Measurements from ENCODE around the gene RAPGEF1. TPM values are rescaled to one million over a fixed set of nuclear protein-coding genes. Genes with fewer than 3 reads are reported as not detected.

RAPGEF1 gene
- total and polyA plus RNA-seq, 5 donors from 2014 or later = 3.8 to 159 (median 4.6) TPM

GRCh38 chr9:131704988-131705387, 34.9 kb downstream of the RAPGEF1 start:
- Histone ChIP-seq H3K27ac (ENCODE audit: insufficient read depth, low read length, poor library complexity, severe bottlenecking) (no peak overlapping the region), H3K4me1 (ENCODE audit: control insufficient read depth, insufficient read depth, low read length, poor library complexity, severe bottlenecking) (peaks cover 45% of the 10 kb centered on the region)
- ATAC-seq (ENCODE audit: low read depth in 2 of 2) = no peak

DNA sequence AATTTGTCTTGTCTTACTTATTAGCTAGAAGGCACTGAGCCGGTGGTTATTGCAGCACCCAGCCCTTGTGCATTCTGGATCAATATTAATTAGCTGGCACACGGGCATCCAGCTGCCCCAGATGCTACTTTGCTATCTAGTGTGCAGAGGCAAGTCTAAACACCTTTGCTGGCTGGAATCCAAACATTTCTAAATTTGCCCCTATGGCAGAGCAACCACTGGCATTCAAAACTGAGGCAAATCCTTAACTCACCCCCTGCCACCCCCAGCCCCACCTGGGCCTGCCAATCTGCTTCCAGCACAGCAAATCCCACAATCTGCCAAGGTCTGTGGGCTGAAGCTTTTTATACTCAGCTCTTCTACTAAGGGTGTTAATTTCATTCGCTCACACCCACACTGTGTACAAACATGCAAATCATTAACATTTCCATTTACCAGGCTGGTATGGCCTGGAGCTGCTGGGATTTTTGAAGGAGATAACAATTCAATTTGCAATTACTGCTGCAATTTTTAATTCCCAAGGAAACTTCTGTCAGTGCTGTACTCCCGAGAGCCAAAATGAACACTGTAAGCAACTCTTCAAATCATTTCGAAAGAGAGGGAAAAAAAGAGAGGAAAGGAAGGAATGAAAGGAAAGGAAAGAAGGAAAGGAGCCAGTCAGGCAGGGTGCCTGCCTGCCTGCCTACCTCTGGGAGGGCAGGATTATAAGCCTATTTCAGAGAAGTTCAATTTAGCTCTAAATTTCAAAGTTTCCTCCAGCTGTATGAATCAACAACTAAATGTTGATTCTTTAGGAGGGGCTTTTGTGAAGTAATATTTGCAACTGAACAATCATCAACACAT, 35.5 kb downstream of the RAPGEF1 start:
- Mint-ChIP-seq H3K36me3 (peaks cover 3% of the 10 kb centered on the region), H3K4me3 (no peak overlapping the region), H3K4me1 (peaks cover 42 to 89% (median 65%) of the 10 kb centered on the region in 4 donors), H3K27ac (peak overlapping the region in 2 of 3 donors; percentile 10 to 87), H3K9me3 (no peaks in the 10 kb centered on the region), H3K27me3 (no peaks in the 10 kb centered on the region)
- ATAC-seq (ENCODE audit: low read depth in 2 of 2) (no peak), DNase-seq (no peak)
- no peaks in the 10 kb centered on the region for H3K9me3 ChIP-seq (ENCODE audit: control insufficient read depth in 2 of 2, low read length in 2 of 2)
- H3K27ac ChIP-seq (ENCODE audit: insufficient read depth, low read length, poor library complexity, severe bottlenecking) = no peak overlapping the region
- H3K4me1 ChIP-seq (ENCODE audit: control insufficient read depth, insufficient read depth, low read length, poor library complexity, severe bottlenecking) = peaks cover 43% of the 10 kb centered on the region
- no peaks in the 10 kb centered on the region for H3K27me3 ChIP-seq (ENCODE audit: control insufficient read depth, insufficient read depth, low read length)
- H3K36me3 ChIP-seq (ENCODE audit: control insufficient read depth, insufficient read depth, low read length) = no peaks in the 10 kb centered on the region
- no peak overlapping the region for H3K4me3 ChIP-seq (ENCODE audit: low read depth, low read length)

More at GRCh38 chr9:131704988-131705387, 34.9 kb downstream of the RAPGEF1 start:
- Histone ChIP-seq H3K27me3 (ENCODE audit: control insufficient read depth, insufficient read depth, low read length) (no peaks in the 10 kb centered on the region), H3K36me3 (ENCODE audit: control insufficient read depth, insufficient read depth, low read length) (no peaks in the 10 kb centered on the region), H3K4me3 (ENCODE audit: low read depth, low read length) (peak overlapping the region; percentile 14), H3K9me3 (ENCODE audit: control insufficient read depth in 2 of 2, low read length in 2 of 2) (no peaks in the 10 kb centered on the region)
- no peaks in the 10 kb centered on the region for H3K27me3 Mint-ChIP-seq
- H3K4me3 Mint-ChIP-seq = no peak overlapping the region
- no peaks in the 10 kb centered on the region for H3K9me3 Mint-ChIP-seq
- no peaks in the 10 kb centered on the region for H3K36me3 Mint-ChIP-seq
- no peak for DNase-seq
- peak overlapping the region in 1 of 3 donors; percentile 87 for H3K27ac Mint-ChIP-seq
- H3K4me1 Mint-ChIP-seq = peaks cover 40 to 89% (median 66%) of the 10 kb centered on the region in 4 donors

GRCh38 chr9:131703697-131704096, 36.2 kb downstream of the RAPGEF1 start:
- no peak overlapping the region for H3K27ac ChIP-seq (ENCODE audit: insufficient read depth, low read length, poor library complexity, severe bottlenecking)
- H3K9me3 Mint-ChIP-seq = no peaks in the 10 kb centered on the region
- no peak overlapping the region for H3K4me3 ChIP-seq (ENCODE audit: low read depth, low read length)
- no peak overlapping the region for H3K4me3 Mint-ChIP-seq
- ATAC-seq (ENCODE audit: low read depth in 2 of 2) = no peak
- H3K36me3 ChIP-seq (ENCODE audit: control insufficient read depth, insufficient read depth, low read length) = no peaks in the 10 kb centered on the region
- no peaks in the 10 kb centered on the region for H3K27me3 ChIP-seq (ENCODE audit: control insufficient read depth, insufficient read depth, low read length)
- H3K4me1 Mint-ChIP-seq = peaks cover 42 to 92% (median 66%) of the 10 kb centered on the region in 4 donors
- DNase-seq = no peak
- peak overlapping the region in 1 of 3 donors; percentile 87 for H3K27ac Mint-ChIP-seq
- H3K27me3 Mint-ChIP-seq = no peaks in the 10 kb centered on the region
- peaks cover 7% of the 10 kb centered on the region for H3K36me3 Mint-ChIP-seq
- H3K4me1 ChIP-seq (ENCODE audit: control insufficient read depth, insufficient read depth, low read length, poor library complexity, severe bottlenecking) = peaks cover 39% of the 10 kb centered on the region
- H3K9me3 ChIP-seq (ENCODE audit: control insufficient read depth in 2 of 2, low read length in 2 of 2) = no peaks in the 10 kb centered on the region

GRCh38 chr9:131702911-131703310, 37.0 kb downstream of the RAPGEF1 start:
- H3K27ac ChIP-seq (ENCODE audit: insufficient read depth, low read length, poor library complexity, severe bottlenecking) = no peak overlapping the region
- Mint-ChIP-seq H3K9me3 (no peaks in the 10 kb centered on the region), H3K36me3 (peaks cover 7% of the 10 kb centered on the region), H3K4me3 (no peak overlapping the region), H3K27ac (no peak overlapping the region), H3K4me1 (peaks cover 37 to 94% (median 67%) of the 10 kb centered on the region in 4 donors), H3K27me3 (no peaks in the 10 kb centered on the region)
- no peaks in the 10 kb centered on the region for H3K36me3 ChIP-seq (ENCODE audit: control insufficient read depth, insufficient read depth, low read length)
- no peak for DNase-seq
- no peaks in the 10 kb centered on the region for H3K27me3 ChIP-seq (ENCODE audit: control insufficient read depth, insufficient read depth, low read length)
- no peaks in the 10 kb centered on the region for H3K9me3 ChIP-seq (ENCODE audit: control insufficient read depth in 2 of 2, low read length in 2 of 2)
- peaks cover 35% of the 10 kb centered on the region for H3K4me1 ChIP-seq (ENCODE audit: control insufficient read depth, insufficient read depth, low read length, poor library complexity, severe bottlenecking)
- H3K4me3 ChIP-seq (ENCODE audit: low read depth, low read length) = no peak overlapping the region
- no peak for ATAC-seq (ENCODE audit: low read depth in 2 of 2)

DNA sequence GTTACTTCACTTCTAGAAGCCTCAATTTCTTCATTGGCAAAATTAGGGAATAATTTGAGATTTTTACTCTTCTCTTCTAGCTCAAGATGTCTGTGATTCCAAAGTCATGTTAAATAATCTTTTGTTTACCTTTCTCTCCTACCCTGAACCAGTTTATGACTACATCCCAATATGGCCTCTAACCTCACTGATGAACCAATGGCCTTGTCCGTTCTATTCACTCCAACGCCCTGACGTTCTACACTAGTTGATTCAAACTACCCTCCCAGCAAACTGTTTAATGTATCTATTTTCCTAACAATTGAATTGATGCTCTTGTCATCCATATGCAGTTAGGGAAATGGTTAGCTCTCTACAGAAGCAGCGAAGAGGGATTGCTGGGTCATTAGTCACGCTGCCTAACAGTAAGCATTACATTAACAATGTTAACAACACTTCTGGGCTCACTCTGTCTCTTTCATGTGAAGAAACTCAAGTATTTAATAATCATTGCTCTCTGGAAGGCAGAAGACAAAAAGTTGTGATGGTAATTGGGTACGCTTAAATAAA, 38.0 kb downstream of the RAPGEF1 start:
- no peak overlapping the region for H3K4me3 Mint-ChIP-seq

GRCh38 chr9:131701436-131701781, 38.5 kb downstream of the RAPGEF1 start:
- Histone ChIP-seq H3K4me1 (ENCODE audit: control insufficient read depth, insufficient read depth, low read length, poor library complexity, severe bottlenecking) (peaks cover 40% of the 10 kb centered on the region), H3K27me3 (ENCODE audit: control insufficient read depth, insufficient read depth, low read length) (no peaks in the 10 kb centered on the region), H3K9me3 (ENCODE audit: control insufficient read depth in 2 of 2, low read length in 2 of 2) (no peaks in the 10 kb centered on the region), H3K4me3 (ENCODE audit: low read depth, low read length) (no peak overlapping the region), H3K27ac (ENCODE audit: insufficient read depth, low read length, poor library complexity, severe bottlenecking) (no peak overlapping the region), H3K36me3 (ENCODE audit: control insufficient read depth, insufficient read depth, low read length) (no peaks in the 10 kb centered on the region)
- peaks cover 7% of the 10 kb centered on the region for H3K36me3 Mint-ChIP-seq
- ATAC-seq (ENCODE audit: low read depth in 2 of 2) (no peak), DNase-seq (no peak)
- H3K4me3 Mint-ChIP-seq = no peak overlapping the region
- no peaks in the 10 kb centered on the region for H3K27me3 Mint-ChIP-seq
- peaks cover 32 to 95% (median 68%) of the 10 kb centered on the region in 4 donors for H3K4me1 Mint-ChIP-seq
- no peaks in the 10 kb centered on the region for H3K9me3 Mint-ChIP-seq
- H3K27ac Mint-ChIP-seq = no peak overlapping the region

More for the DNA sequence above, 38.0 kb downstream of the RAPGEF1 start:
- H3K36me3 Mint-ChIP-seq = peaks cover 7% of the 10 kb centered on the region
- no peaks in the 10 kb centered on the region for H3K36me3 ChIP-seq (ENCODE audit: control insufficient read depth, insufficient read depth, low read length)
- H3K4me3 ChIP-seq (ENCODE audit: low read depth, low read length) = no peak overlapping the region
- H3K9me3 Mint-ChIP-seq = no peaks in the 10 kb centered on the region
- no peak overlapping the region for H3K27ac ChIP-seq (ENCODE audit: insufficient read depth, low read length, poor library complexity, severe bottlenecking)
- H3K27me3 ChIP-seq (ENCODE audit: control insufficient read depth, insufficient read depth, low read length) = no peaks in the 10 kb centered on the region
- peaks cover 31 to 95% (median 67%) of the 10 kb centered on the region in 4 donors for H3K4me1 Mint-ChIP-seq
- ATAC-seq (ENCODE audit: low read depth in 2 of 2) (no peak), DNase-seq (no peak)
- peaks cover 40% of the 10 kb centered on the region for H3K4me1 ChIP-seq (ENCODE audit: control insufficient read depth, insufficient read depth, low read length, poor library complexity, severe bottlenecking)
- H3K27ac Mint-ChIP-seq = no peak overlapping the region
- H3K27me3 Mint-ChIP-seq = no peaks in the 10 kb centered on the region
- no peaks in the 10 kb centered on the region for H3K9me3 ChIP-seq (ENCODE audit: control insufficient read depth in 2 of 2, low read length in 2 of 2)

GRCh38 chr9:131700765-131701435, 39.0 kb downstream of the RAPGEF1 start:
- no peak overlapping the region for H3K4me3 Mint-ChIP-seq
- Histone ChIP-seq H3K4me3 (ENCODE audit: low read depth, low read length) (no peak overlapping the region), H3K27ac (ENCODE audit: insufficient read depth, low read length, poor library complexity, severe bottlenecking) (no peak overlapping the region), H3K4me1 (ENCODE audit: control insufficient read depth, insufficient read depth, low read length, poor library complexity, severe bottlenecking) (peaks cover 37% of the 10 kb centered on the region), H3K27me3 (ENCODE audit: control insufficient read depth, insufficient read depth, low read length) (no peaks in the 10 kb centered on the region), H3K9me3 (ENCODE audit: control insufficient read depth in 2 of 2, low read length in 2 of 2) (no peaks in the 10 kb centered on the region), H3K36me3 (ENCODE audit: control insufficient read depth, insufficient read depth, low read length) (no peaks in the 10 kb centered on the region)
- no peak for DNase-seq
- peaks cover 35 to 95% (median 69%) of the 10 kb centered on the region in 4 donors for H3K4me1 Mint-ChIP-seq
- no peaks in the 10 kb centered on the region for H3K27me3 Mint-ChIP-seq
- peak overlapping the region in 1 of 3 donors; percentile 71 for H3K27ac Mint-ChIP-seq
- no peaks in the 10 kb centered on the region for H3K9me3 Mint-ChIP-seq
- H3K36me3 Mint-ChIP-seq = peaks cover 7% of the 10 kb centered on the region
- no peak for ATAC-seq (ENCODE audit: low read depth in 2 of 2)
